ENCODE data around the gene ADA. TPM values are rescaled to one million over a fixed set of nuclear protein-coding genes. Genes with fewer than 3 reads are reported as not detected.

The ADA gene
- total RNA-seq, 1 donor from 2014 or later: 11.4 TPM

- Mint-ChIP-seq H3K4me1 (ENCODE audit: low read depth) (peaks cover 47% of the 10 kb centered on the region), H3K36me3 (ENCODE audit: low read depth) (peaks cover 1% of the 10 kb centered on the region), H3K27me3 (ENCODE audit: low read depth) (no peaks in the 10 kb centered on the region), H3K4me3 (ENCODE audit: unreplicated experiment) (no peak overlapping the region), H3K27ac (ENCODE audit: unreplicated experiment) (peak overlapping the region; percentile 85), H3K9me3 (ENCODE audit: low read depth) (peaks cover 3% of the 10 kb centered on the region)
- no peak for DNase-seq (ENCODE audit: low spot score)
- no peak for TF ChIP-seq CTCF (IDR thresholded peaks at IDR 0.05)
These were observed 7.3 kb downstream of the ADA start for GRCh38 chr20:44644230-44644617.

GRCh38 chr20:44643596-44644229, 7.8 kb downstream of the ADA start:
- no peaks in the 10 kb centered on the region for H3K27me3 Mint-ChIP-seq (ENCODE audit: low read depth)
- H3K27ac Mint-ChIP-seq (ENCODE audit: unreplicated experiment): peak overlapping the region; percentile 85
- no peak for DNase-seq (ENCODE audit: low spot score)
- peaks cover 1% of the 10 kb centered on the region for H3K36me3 Mint-ChIP-seq (ENCODE audit: low read depth)
- no peak overlapping the region for H3K4me3 Mint-ChIP-seq (ENCODE audit: unreplicated experiment)
- peaks cover 47% of the 10 kb centered on the region for H3K4me1 Mint-ChIP-seq (ENCODE audit: low read depth)
- no peak for TF ChIP-seq CTCF (IDR thresholded peaks at IDR 0.05)
- H3K9me3 Mint-ChIP-seq (ENCODE audit: low read depth): peaks cover 3% of the 10 kb centered on the region

DNA sequence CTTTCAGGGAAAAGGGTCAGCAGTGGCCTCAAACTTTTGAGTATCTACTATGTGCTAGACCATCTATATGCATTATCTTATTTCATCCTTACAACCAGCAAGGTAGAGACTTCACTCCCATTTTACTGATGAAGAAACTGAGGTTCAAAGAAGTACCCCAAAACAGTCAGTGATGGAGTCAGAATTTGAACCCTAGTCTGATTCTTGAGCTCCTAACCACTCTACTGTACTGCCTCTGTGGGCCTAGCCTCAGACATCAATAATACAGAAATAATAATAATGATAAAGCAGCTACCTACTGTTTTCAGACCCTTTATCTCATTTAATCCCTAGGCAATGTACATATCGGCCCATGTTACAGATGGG, 8.4 kb downstream of the ADA start:
- peak overlapping the region; percentile 85 for H3K27ac Mint-ChIP-seq (ENCODE audit: unreplicated experiment)
- H3K27me3 Mint-ChIP-seq (ENCODE audit: low read depth): no peaks in the 10 kb centered on the region
- H3K4me1 Mint-ChIP-seq (ENCODE audit: low read depth): peaks cover 47% of the 10 kb centered on the region
- DNase-seq (ENCODE audit: low spot score): no peak
- H3K36me3 Mint-ChIP-seq (ENCODE audit: low read depth): peaks cover 1% of the 10 kb centered on the region
- no peak for TF ChIP-seq CTCF (IDR thresholded peaks at IDR 0.05)
- H3K4me3 Mint-ChIP-seq (ENCODE audit: unreplicated experiment): peak overlapping the region; percentile 60
- H3K9me3 Mint-ChIP-seq (ENCODE audit: low read depth): peaks cover 3% of the 10 kb centered on the region

DNA sequence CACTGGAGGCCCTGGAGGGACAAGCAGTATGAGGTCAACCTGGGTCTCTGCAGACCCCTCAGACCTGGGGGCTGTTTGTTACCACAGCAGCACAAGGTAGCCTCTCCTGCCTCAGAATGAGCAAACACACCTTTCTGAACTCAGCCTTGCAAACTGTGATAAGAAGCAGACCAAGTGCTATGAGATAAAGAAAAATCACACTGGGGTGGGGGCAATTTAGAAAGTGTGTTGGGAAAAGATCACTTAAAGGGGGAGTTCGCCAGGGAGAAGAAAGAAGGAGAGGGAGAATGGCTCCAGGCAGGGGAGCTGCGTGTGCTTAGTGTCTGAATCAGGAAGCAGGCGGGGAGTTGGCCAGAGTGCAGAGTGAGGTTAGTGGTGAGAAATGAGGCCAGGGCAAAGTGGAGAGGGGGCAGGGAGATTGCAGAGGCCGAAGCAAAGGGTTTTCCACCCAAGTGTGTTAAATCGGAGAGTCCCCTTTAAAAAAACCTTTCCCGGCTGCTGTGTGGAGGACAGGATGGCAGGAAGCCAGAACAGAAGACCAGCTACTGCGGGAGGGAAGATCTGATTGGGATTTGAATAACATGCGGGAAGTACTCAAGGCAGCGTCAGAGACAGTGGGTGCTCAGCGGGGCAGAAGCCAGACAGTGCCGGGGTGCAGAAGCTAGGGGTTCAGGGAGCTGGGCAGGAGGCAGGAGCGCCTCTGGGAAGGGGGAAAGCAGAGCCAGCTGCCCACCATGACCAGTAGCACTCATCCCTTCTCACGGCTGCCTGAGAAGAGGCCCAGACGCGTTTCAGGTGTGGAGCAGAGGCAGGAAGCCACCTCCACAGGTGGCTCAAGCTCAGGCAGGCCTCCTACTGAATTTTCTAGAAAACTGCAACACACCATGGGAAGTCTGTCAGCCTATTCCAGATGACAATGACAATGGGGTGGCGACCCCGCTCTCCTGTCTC, 9.0 kb downstream of the ADA start:
- TF ChIP-seq CTCF (IDR thresholded peaks at IDR 0.05): peak; percentile 35
- H3K4me1 Mint-ChIP-seq (ENCODE audit: low read depth): peaks cover 47% of the 10 kb centered on the region
- no peaks in the 10 kb centered on the region for H3K27me3 Mint-ChIP-seq (ENCODE audit: low read depth)
- H3K9me3 Mint-ChIP-seq (ENCODE audit: low read depth): peaks cover 3% of the 10 kb centered on the region
- peak overlapping the region; percentile 60 for H3K4me3 Mint-ChIP-seq (ENCODE audit: unreplicated experiment)
- H3K27ac Mint-ChIP-seq (ENCODE audit: unreplicated experiment): peak overlapping the region; percentile 85
- H3K36me3 Mint-ChIP-seq (ENCODE audit: low read depth): peaks cover 1% of the 10 kb centered on the region
- DNase-seq (ENCODE audit: low spot score): no peak

GRCh38 chr20:44641325-44641724, 10.2 kb downstream of the ADA start:
- peaks cover 3% of the 10 kb centered on the region for H3K9me3 Mint-ChIP-seq (ENCODE audit: low read depth)
- no peak for TF ChIP-seq CTCF (IDR thresholded peaks at IDR 0.05)
- H3K36me3 Mint-ChIP-seq (ENCODE audit: low read depth): peaks cover 1% of the 10 kb centered on the region
- H3K4me3 Mint-ChIP-seq (ENCODE audit: unreplicated experiment): no peak overlapping the region
- no peaks in the 10 kb centered on the region for H3K27me3 Mint-ChIP-seq (ENCODE audit: low read depth)
- no peak for DNase-seq (ENCODE audit: low spot score)
- H3K27ac Mint-ChIP-seq (ENCODE audit: unreplicated experiment): no peak overlapping the region
- peaks cover 39% of the 10 kb centered on the region for H3K4me1 Mint-ChIP-seq (ENCODE audit: low read depth)

All from chondrocyte (in vitro differentiated cells).